Measurements from ENCODE around the gene CYP4F22. TPM values are rescaled to one million over a fixed set of nuclear protein-coding genes. Genes with fewer than 3 reads are reported as not detected.

CYP4F22 gene
- total and polyA plus RNA-seq, 4 experiments from 2014 or later = 0.44 to 1.7 (median 0.84) TPM

- Histone ChIP-seq H3K4me1 (ENCODE audit: insufficient read depth, low read length) (peaks cover 28% of the 10 kb centered on the region), H3K9me3 (ENCODE audit: control insufficient read depth in 1 of 2, low read length in 2 of 2) (no peaks in the 10 kb centered on the region), H3K27ac (ENCODE audit: low read depth, low read length) (no peak overlapping the region), H3K36me3 (ENCODE audit: insufficient read depth, low read length) (no peaks in the 10 kb centered on the region), H3K27me3 (ENCODE audit: insufficient read depth, low read length) (no peaks in the 10 kb centered on the region), H3K4me3 (ENCODE audit: low read length in 2 of 2) (no peak overlapping the region)
- DNase-seq = peak in 1 of 5 donors; percentile 44
- Mint-ChIP-seq H3K27ac (peak overlapping the region in 6 of 7 donors; percentile 42 to 94 (median 74)), H3K27me3 (peaks cover 0 to 3% of the 10 kb centered on the region in 2 donors), H3K4me1 (peaks cover 12 to 41% (median 26%) of the 10 kb centered on the region in 4 donors), H3K4me3 (peak overlapping the region in 7 of 8 donors; percentile 21 to 90 (median 84)), H3K36me3 (peaks cover 0 to 2% of the 10 kb centered on the region in 2 donors), H3K9me3 (no peaks in the 10 kb centered on the region)
- intact Hi-C loops (cut with micrococcal nuclease) = no loop called here
- POLR2A ChIA-PET (ENCODE audit: partially characterized antibody) = interaction anchor here (0.7 to 4.3 kb wide), 7 partner anchors 88 to 176 kb away, joined by 3 to 105 read pairs (median 18); partner anchors contain the start of genes AKAP8, AKAP8L and RASAL3
- CTCF ChIA-PET (ENCODE audit: partially characterized antibody) = interaction anchor here (0.7 to 9.5 kb wide), 21 partner anchors 28 to 406 kb away, joined by 3 to 319 read pairs (median 4); partner anchors contain the start of genes AKAP8, AKAP8L and RASAL3
These were observed 46.7 kb downstream of the CYP4F22 start for GRCh38 chr19:15555021-15555420.

GRCh38 chr19:15555759-15556633 is 47.7 kb downstream of the CYP4F22 start:
- Mint-ChIP-seq H3K36me3 (peaks cover 0 to 2% of the 10 kb centered on the region in 2 donors), H3K27ac (peak overlapping the region; percentile 81 to 96 (median 94)), H3K4me1 (peaks cover 11 to 31% (median 20%) of the 10 kb centered on the region in 4 donors), H3K4me3 (peak overlapping the region; percentile 78 to 90 (median 84)), H3K9me3 (no peaks in the 10 kb centered on the region), H3K27me3 (peaks cover 0 to 4% of the 10 kb centered on the region in 2 donors)
- no peaks in the 10 kb centered on the region for H3K27me3 ChIP-seq (ENCODE audit: insufficient read depth, low read length)
- POLR2A ChIA-PET (ENCODE audit: partially characterized antibody) = interaction anchor here (0.6 to 4.3 kb wide), 19 partner anchors 42 to 223 kb away, joined by 3 to 105 read pairs (median 3); partner anchors contain the start of genes AKAP8, AKAP8L and RASAL3
- no peaks in the 10 kb centered on the region for H3K36me3 ChIP-seq (ENCODE audit: insufficient read depth, low read length)
- CTCF ChIA-PET (ENCODE audit: partially characterized antibody) = interaction anchor here (0.6 to 9.5 kb wide), 35 partner anchors 9 to 464 kb away, joined by 3 to 319 read pairs (median 4); partner anchors contain the start of genes AKAP8, AKAP8L and RASAL3
- H3K4me3 ChIP-seq (ENCODE audit: low read length in 2 of 2) = peak overlapping the region; percentile 72 to 73
- intact Hi-C loops (cut with micrococcal nuclease) = loop anchor here (1.0 kb wide), 6 partner anchors 89 to 464 kb away; partner anchors contain the start of gene AKAP8
- H3K4me1 ChIP-seq (ENCODE audit: insufficient read depth, low read length) = peaks cover 21% of the 10 kb centered on the region
- DNase-seq = peak; percentile 92 to 97 (median 93)
- no peaks in the 10 kb centered on the region for H3K9me3 ChIP-seq (ENCODE audit: control insufficient read depth in 1 of 2, low read length in 2 of 2)
- peak overlapping the region; percentile 58 for H3K27ac ChIP-seq (ENCODE audit: low read depth, low read length)

- peaks cover 0 to 4% of the 10 kb centered on the region in 2 donors for H3K27me3 Mint-ChIP-seq
- POLR2A ChIA-PET (ENCODE audit: partially characterized antibody) = interaction anchor here (1.0 to 4.3 kb wide), 4 partner anchors 93 to 224 kb away, joined by 3 to 105 read pairs (median 14); partner anchors contain the start of genes AKAP8 and AKAP8L
- CTCF ChIA-PET (ENCODE audit: partially characterized antibody) = interaction anchor here (1.2 to 9.5 kb wide), 5 partner anchors 138 to 409 kb away, joined by 3 to 319 read pairs (median 10); partner anchors contain the start of gene AKAP8L
- no peaks in the 10 kb centered on the region for H3K9me3 Mint-ChIP-seq
- peaks cover 9 to 28% (median 16%) of the 10 kb centered on the region in 4 donors for H3K4me1 Mint-ChIP-seq
- H3K4me3 Mint-ChIP-seq = peak overlapping the region in 7 of 8 donors; percentile 78 to 90 (median 84)
- no peaks in the 10 kb centered on the region for H3K9me3 ChIP-seq (ENCODE audit: control insufficient read depth in 1 of 2, low read length in 2 of 2)
- intact Hi-C loops (cut with micrococcal nuclease) = loop anchor here (1.0 kb wide), 6 partner anchors 89 to 464 kb away; partner anchors contain the start of gene AKAP8
- peak overlapping the region; percentile 81 to 96 (median 94) for H3K27ac Mint-ChIP-seq
- peaks cover 0 to 2% of the 10 kb centered on the region in 2 donors for H3K36me3 Mint-ChIP-seq
- DNase-seq = no peak
- H3K27ac ChIP-seq (ENCODE audit: low read depth, low read length) = peak overlapping the region; percentile 58
- H3K27me3 ChIP-seq (ENCODE audit: insufficient read depth, low read length) = no peaks in the 10 kb centered on the region
- peaks cover 14% of the 10 kb centered on the region for H3K4me1 ChIP-seq (ENCODE audit: insufficient read depth, low read length)
- peak overlapping the region in 1 of 2 donors; percentile 72 for H3K4me3 ChIP-seq (ENCODE audit: low read length in 2 of 2)
- H3K36me3 ChIP-seq (ENCODE audit: insufficient read depth, low read length) = no peaks in the 10 kb centered on the region
These were observed 48.4 kb downstream of the CYP4F22 start for GRCh38 chr19:15556634-15557181.

- no peak overlapping the region for H3K27ac ChIP-seq (ENCODE audit: low read depth, low read length)
- no peaks in the 10 kb centered on the region for H3K27me3 ChIP-seq (ENCODE audit: insufficient read depth, low read length)
- DNase-seq = no peak
- peaks cover 1 to 4% of the 10 kb centered on the region in 2 donors for H3K27me3 Mint-ChIP-seq
- ChIA-PET POLR2A (ENCODE audit: partially characterized antibody) (interaction anchor here (0.6 to 4.3 kb wide), 4 partner anchors 94 to 381 kb away, joined by 3 to 105 read pairs (median 14); partner anchors contain the start of genes AKAP8 and AKAP8L), CTCF (ENCODE audit: partially characterized antibody) (interaction anchor here (1.2 to 9.5 kb wide), 5 partner anchors 139 to 410 kb away, joined by 3 to 319 read pairs (median 10); partner anchors contain the start of gene AKAP8L)
- H3K4me3 Mint-ChIP-seq = peak overlapping the region in 1 of 8 donors; percentile 10
- H3K36me3 ChIP-seq (ENCODE audit: insufficient read depth, low read length) = no peaks in the 10 kb centered on the region
- no peak overlapping the region for H3K4me3 ChIP-seq (ENCODE audit: low read length in 2 of 2)
- no peaks in the 10 kb centered on the region for H3K9me3 Mint-ChIP-seq
- intact Hi-C loops (cut with micrococcal nuclease) = no loop called here
- H3K4me1 ChIP-seq (ENCODE audit: insufficient read depth, low read length) = peaks cover 12% of the 10 kb centered on the region
- H3K36me3 Mint-ChIP-seq = peaks cover 0 to 2% of the 10 kb centered on the region in 2 donors
- peaks cover 9 to 24% (median 14%) of the 10 kb centered on the region in 4 donors for H3K4me1 Mint-ChIP-seq
- peak overlapping the region in 1 of 7 donors; percentile 35 for H3K27ac Mint-ChIP-seq
- H3K9me3 ChIP-seq (ENCODE audit: control insufficient read depth in 1 of 2, low read length in 2 of 2) = no peaks in the 10 kb centered on the region
These were observed 48.9 kb downstream of the CYP4F22 start for GRCh38 chr19:15557223-15557622.

- H3K36me3 ChIP-seq (ENCODE audit: insufficient read depth, low read length) = no peaks in the 10 kb centered on the region
- Mint-ChIP-seq H3K36me3 (no peaks in the 10 kb centered on the region), H3K27ac (no peak overlapping the region), H3K4me3 (no peak overlapping the region), H3K4me1 (no peaks in the 10 kb centered on the region), H3K9me3 (no peaks in the 10 kb centered on the region), H3K27me3 (peaks cover 14 to 17% of the 10 kb centered on the region in 2 donors)
- no peaks in the 10 kb centered on the region for H3K9me3 ChIP-seq (ENCODE audit: control insufficient read depth in 1 of 2, low read length in 2 of 2)
- no peaks in the 10 kb centered on the region for H3K4me1 ChIP-seq (ENCODE audit: insufficient read depth, low read length)
- POLR2A ChIA-PET (ENCODE audit: partially characterized antibody) = no interaction called here
- CTCF ChIA-PET (ENCODE audit: partially characterized antibody) = interaction anchor here (0.6 kb wide), 1 partner anchor 15 kb away, joined by 3 read pairs; no protein-coding TSS in a partner anchor
- no peak for DNase-seq
- H3K27me3 ChIP-seq (ENCODE audit: insufficient read depth, low read length) = no peaks in the 10 kb centered on the region
- H3K27ac ChIP-seq (ENCODE audit: low read depth, low read length) = no peak overlapping the region
- intact Hi-C loops (cut with micrococcal nuclease) = no loop called here
- no peak overlapping the region for H3K4me3 ChIP-seq (ENCODE audit: low read length in 2 of 2)
These were observed 53.8 kb downstream of the CYP4F22 start for GRCh38 chr19:15562145-15562544.

- Mint-ChIP-seq H3K27ac (no peak overlapping the region), H3K4me1 (no peaks in the 10 kb centered on the region), H3K4me3 (no peak overlapping the region), H3K27me3 (peaks cover 14 to 17% of the 10 kb centered on the region in 2 donors), H3K36me3 (no peaks in the 10 kb centered on the region), H3K9me3 (no peaks in the 10 kb centered on the region)
- ChIA-PET POLR2A (ENCODE audit: partially characterized antibody) (no interaction called here), CTCF (ENCODE audit: partially characterized antibody) (no interaction called here)
- DNase-seq = no peak
- H3K27me3 ChIP-seq (ENCODE audit: insufficient read depth, low read length) = no peaks in the 10 kb centered on the region
- H3K27ac ChIP-seq (ENCODE audit: low read depth, low read length) = no peak overlapping the region
- no peaks in the 10 kb centered on the region for H3K4me1 ChIP-seq (ENCODE audit: insufficient read depth, low read length)
- H3K36me3 ChIP-seq (ENCODE audit: insufficient read depth, low read length) = no peaks in the 10 kb centered on the region
- intact Hi-C loops (cut with micrococcal nuclease) = no loop called here
- no peaks in the 10 kb centered on the region for H3K9me3 ChIP-seq (ENCODE audit: control insufficient read depth in 1 of 2, low read length in 2 of 2)
- H3K4me3 ChIP-seq (ENCODE audit: low read length in 2 of 2) = no peak overlapping the region
These were observed 54.5 kb downstream of the CYP4F22 start for GRCh38 chr19:15562861-15563260.

Measured in CD4-positive, alpha-beta memory T cell (primary cell).